B cell (primary cell): ENCODE data around the gene TJP3. TPM values are rescaled to one million over a fixed set of nuclear protein-coding genes. Genes with fewer than 3 reads are reported as not detected.

Experiments
- ATAC-seq: fragments of 200-7000 bp; cut with Tn5 transposase; one replicate; pipeline ENCODE4 v1.10.0; 2021; ENCODE audit warnings: low read depth, mild to moderate bottlenecking, moderate number of reproducible peaks, moderate library complexity
- CTCF ChIA-PET: fragments of 350-600 bp; sonication (Branson Sonifier 250); formaldehyde crosslinking; loops from one replicate; lab custom pipeline; 2021; ENCODE audit warnings: antibody characterized with exemption, inconsistent platforms; lab: Charles Lee
- POLR2A ChIA-PET: fragments of 350-600 bp; sonication (Branson Sonifier 250); formaldehyde crosslinking; loops from one replicate; lab custom pipeline; 2021; ENCODE audit warnings: antibody characterized with exemption; lab: Charles Lee
- DNase-seq: peaks from one replicate; pipeline ENCODE4 v3.0.0; 2013
- H2AFZ ChIP-seq: 2 replicates; pipeline ENCODE4 v1.6.1; 2012; ENCODE audit warnings: mild to moderate bottlenecking, low read depth, low read length; ENCODE audit not compliant: insufficient read depth, poor library complexity, severe bottlenecking
- H3K27ac ChIP-seq, 2 donors: 1 replicate in 1 of 2; 2 replicates in 1 of 2; pipeline ENCODE4 v1.5.1; 2012 to 2013; ENCODE audit warnings: low read length in 2 of 2, mild to moderate bottlenecking in 2 of 2, moderate library complexity in 1 of 2
- H3K27me3 ChIP-seq, 4 experiments: fragments of 200-600 bp in 1 of 4; sonication (generic) in 1 of 4; replicated peaks in 1 of 4; 1 replicate in 2 of 4; 2 replicates in 2 of 4; pipeline versions ENCODE4 v1.6.1 to v1.7.0; 2013 to 2016; ENCODE audit warnings: low read length in 3 of 4, mild to moderate bottlenecking in 2 of 4, mixed read lengths in 1 of 4, moderate library complexity in 1 of 4; ENCODE audit not compliant: insufficient read depth in 4 of 4, control insufficient read depth in 3 of 4; ENCODE audit errors: control extremely low read depth in 1 of 4
- H3K36me3 ChIP-seq, 2 experiments: replicated peaks in 1 of 2; 1 replicate in 1 of 2; 2 replicates in 1 of 2; pipeline versions ENCODE4 v1.6.1 to v1.7.1; 2013; ENCODE audit warnings: low read length in 1 of 2; ENCODE audit not compliant: insufficient read depth in 2 of 2, control insufficient read depth in 1 of 2; ENCODE audit errors: control extremely low read depth in 1 of 2, extremely low read depth in 1 of 2
- H3K4me1 ChIP-seq, 2 donors: fragments of 200-600 bp in 1 of 2; sonication (generic) in 1 of 2; 1 replicate in 1 of 2; 2 replicates in 1 of 2; pipeline versions ENCODE4 v1.5.1 to v1.6.1; 2013 to 2017; ENCODE audit warnings: low read length in 2 of 2; ENCODE audit not compliant: control insufficient read depth in 2 of 2, insufficient read depth in 2 of 2
- H3K4me2 ChIP-seq: replicated peaks from 2 replicates; pipeline ENCODE3; 2012; ENCODE audit warnings: mild to moderate bottlenecking, low read depth, low read length; ENCODE audit not compliant: poor library complexity, severe bottlenecking
- H3K4me3 ChIP-seq, 5 experiments: fragments of 200-600 bp in 1 of 5; sonication (generic) in 1 of 5; 1 replicate in 3 of 5; 2 replicates in 2 of 5; pipeline versions ENCODE4 v1.5.1 to v1.7.0; 2011 to 2016; ENCODE audit warnings: low read length in 4 of 5, mild to moderate bottlenecking in 4 of 5, low read depth in 2 of 5, control low read depth in 1 of 5, moderate library complexity in 1 of 5; ENCODE audit not compliant: insufficient read depth in 1 of 5; ENCODE audit errors: control extremely low read depth in 1 of 5, extremely low read depth in 1 of 5
- H3K79me2 ChIP-seq: fragments of 200-600 bp; sonication (generic); one replicate; pipeline ENCODE4 v1.6.0; 2016; ENCODE audit warnings: low read length; ENCODE audit not compliant: control insufficient read depth, insufficient read depth
- H3K9ac ChIP-seq: fragments of 200-600 bp; sonication (generic); 2 replicates; pipeline ENCODE4 v1.6.1; 2017; ENCODE audit warnings: mild to moderate bottlenecking, low read length, moderate library complexity
- H3K9me3 ChIP-seq, 3 donors: one replicate each; pipeline versions ENCODE4 v1.6.1 to v1.7.1; 2013; ENCODE audit warnings: low read length in 2 of 3; ENCODE audit not compliant: control insufficient read depth in 2 of 3, insufficient read depth in 1 of 3; ENCODE audit errors: control extremely low read depth in 1 of 3
- H4K20me1 ChIP-seq: 2 replicates; pipeline ENCODE4 v1.6.0; 2012; ENCODE audit warnings: mild to moderate bottlenecking, low read length; ENCODE audit not compliant: insufficient read depth, control insufficient read depth, poor library complexity, severe bottlenecking
- H3K27ac Mint-ChIP-seq: one replicate; pipeline ENCODE4 v1.8.0; 2021; ENCODE audit warnings: mixed read lengths
- H3K27me3 Mint-ChIP-seq: one replicate; pipeline ENCODE4 v1.8.0; 2021; ENCODE audit warnings: mixed read lengths
- H3K4me1 Mint-ChIP-seq: one replicate; pipeline ENCODE4 v1.8.0; 2021; ENCODE audit warnings: mixed read lengths
- H3K4me3 Mint-ChIP-seq: one replicate; pipeline ENCODE4 v1.8.0; 2021; ENCODE audit warnings: mixed read lengths
- H3K9me3 Mint-ChIP-seq: one replicate; pipeline ENCODE4 v1.8.0; 2022; ENCODE audit warnings: mixed read lengths; ENCODE audit not compliant: insufficient read depth
- CTCF ChIP-seq: fragments of 200-600 bp; IDR thresholded peaks from one replicate; pipeline ENCODE4 v1.8.0; 2022; ENCODE audit warnings: antibody characterized with exemption, mild to moderate bottlenecking
- EZH2 ChIP-seq: IDR thresholded peaks from 2 replicates; pipeline ENCODE4 v1.6.1; 2012; ENCODE audit warnings: borderline replicate concordance, low read depth, mild to moderate bottlenecking, moderate library complexity, low read length; ENCODE audit not compliant: insufficient read depth, poor library complexity, severe bottlenecking
- WGBS: methylation state at CpG from one replicate; pipeline ENCODE4 v1.1.5; 2013; ENCODE audit warnings: missing lambda C conversion rate; ENCODE audit not compliant: insufficient coverage; 5-methylcytosine and 5-hydroxymethylcytosine counted together
- intact Hi-C: fragments of 100-400 bp; cut with micrococcal nuclease; formaldehyde crosslinking; loops from one replicate; pipeline ENCODE4 v1.10.0; 2022
- polyA plus RNA-seq: library from polyadenylated mRNA; depleted of rRNA; stranded (reverse); fragments of >200 nt; gene quantifications from 2 replicates; pipeline ENCODE4 v1.2.3, GENCODE V29; 2012
- total RNA-seq, 2 donors: library from RNA; stranded (reverse); fragments of 120-200 nt in 1 of 2; gene quantifications; 1 replicate in 1 of 2; 2 replicates in 1 of 2; pipeline versions ENCODE4 v1.2.3 to v1.2.4, GENCODE V29; 2013 to 2022

The TJP3 gene
- total and polyA plus RNA-seq, 2 donors (not counting 1 experiment from before 2014, with no cell fraction given) = 2.1 to 2.9 TPM

GRCh38 chr19:3766520-3766919, 58.3 kb downstream of the TJP3 start:
- Histone ChIP-seq H3K4me2 (no peak overlapping the region), H3K27me3 (no peaks in the 10 kb centered on the region), H3K79me2 (peaks cover 22% of the 10 kb centered on the region), H2AFZ (no peak overlapping the region), H4K20me1 (peaks cover 38% of the 10 kb centered on the region), H3K4me3 (no peak overlapping the region), H3K9me3 (peaks cover 0 to 3% (median 0%) of the 10 kb centered on the region in 3 donors), H3K4me1 (peaks cover 9 to 12% of the 10 kb centered on the region in 2 donors), H3K9ac (no peak overlapping the region), H3K36me3 (peaks cover 0 to 31% of the 10 kb centered on the region in 2 experiments), H3K27ac (no peak overlapping the region)
- WGBS = 84% methylated on average over 7 of the region's 7 CpGs
- peaks cover 17% of the 10 kb centered on the region for H3K4me1 Mint-ChIP-seq
- ChIA-PET CTCF (no interaction called here), POLR2A (no interaction called here)
- no peak for ATAC-seq
- no peaks in the 10 kb centered on the region for H3K27me3 Mint-ChIP-seq
- intact Hi-C loops = loop anchor here (10.0 kb wide), 1 partner anchor 1918 kb away; the partner anchor contains the start of genes HSD11B1L and MICOS13
- H3K4me3 Mint-ChIP-seq = no peak overlapping the region
- H3K27ac Mint-ChIP-seq = no peak overlapping the region
- H3K9me3 Mint-ChIP-seq = no peaks in the 10 kb centered on the region
- TF ChIP-seq CTCF = no peak
- no peak for TF ChIP-seq EZH2
- no peak for DNase-seq

GRCh38 chr19:3767050-3767449, 58.9 kb downstream of the TJP3 start:
- TF ChIP-seq EZH2 (no peak), CTCF (no peak)
- intact Hi-C loops = loop anchor here (10.0 kb wide), 1 partner anchor 1918 kb away; the partner anchor contains the start of genes HSD11B1L and MICOS13
- POLR2A ChIA-PET = interaction anchor here (0.6 kb wide), 1 partner anchor 51 kb away, joined by 3 read pairs; no protein-coding TSS in a partner anchor
- H3K9ac ChIP-seq = no peak overlapping the region
- H3K4me1 Mint-ChIP-seq = peaks cover 12% of the 10 kb centered on the region
- no peaks in the 10 kb centered on the region for H3K27me3 ChIP-seq
- DNase-seq (no peak), ATAC-seq (no peak)
- no peaks in the 10 kb centered on the region for H3K9me3 ChIP-seq
- peaks cover 5 to 7% of the 10 kb centered on the region in 2 donors for H3K4me1 ChIP-seq
- H3K4me3 ChIP-seq = no peak overlapping the region
- H3K27me3 Mint-ChIP-seq = no peaks in the 10 kb centered on the region
- no peak overlapping the region for H3K27ac ChIP-seq
- H4K20me1 ChIP-seq = peaks cover 38% of the 10 kb centered on the region
- 94% methylated on average over 23 of the region's 23 CpGs for WGBS
- no peak overlapping the region for H3K4me2 ChIP-seq
- CTCF ChIA-PET = no interaction called here
- no peak overlapping the region for H2AFZ ChIP-seq
- H3K27ac Mint-ChIP-seq = no peak overlapping the region
- H3K36me3 ChIP-seq = peaks cover 0 to 31% of the 10 kb centered on the region in 2 experiments
- no peaks in the 10 kb centered on the region for H3K9me3 Mint-ChIP-seq
- no peak overlapping the region for H3K4me3 Mint-ChIP-seq
- H3K79me2 ChIP-seq = peaks cover 20% of the 10 kb centered on the region
